ENCODE data around the gene COX6A2.
"Not testable (repeated sequence)": the region's sequence is repeated elsewhere in the genome, so short reads cannot be mapped to it uniquely, and the experiment has no call there.

Gene COX6A2

DNA sequence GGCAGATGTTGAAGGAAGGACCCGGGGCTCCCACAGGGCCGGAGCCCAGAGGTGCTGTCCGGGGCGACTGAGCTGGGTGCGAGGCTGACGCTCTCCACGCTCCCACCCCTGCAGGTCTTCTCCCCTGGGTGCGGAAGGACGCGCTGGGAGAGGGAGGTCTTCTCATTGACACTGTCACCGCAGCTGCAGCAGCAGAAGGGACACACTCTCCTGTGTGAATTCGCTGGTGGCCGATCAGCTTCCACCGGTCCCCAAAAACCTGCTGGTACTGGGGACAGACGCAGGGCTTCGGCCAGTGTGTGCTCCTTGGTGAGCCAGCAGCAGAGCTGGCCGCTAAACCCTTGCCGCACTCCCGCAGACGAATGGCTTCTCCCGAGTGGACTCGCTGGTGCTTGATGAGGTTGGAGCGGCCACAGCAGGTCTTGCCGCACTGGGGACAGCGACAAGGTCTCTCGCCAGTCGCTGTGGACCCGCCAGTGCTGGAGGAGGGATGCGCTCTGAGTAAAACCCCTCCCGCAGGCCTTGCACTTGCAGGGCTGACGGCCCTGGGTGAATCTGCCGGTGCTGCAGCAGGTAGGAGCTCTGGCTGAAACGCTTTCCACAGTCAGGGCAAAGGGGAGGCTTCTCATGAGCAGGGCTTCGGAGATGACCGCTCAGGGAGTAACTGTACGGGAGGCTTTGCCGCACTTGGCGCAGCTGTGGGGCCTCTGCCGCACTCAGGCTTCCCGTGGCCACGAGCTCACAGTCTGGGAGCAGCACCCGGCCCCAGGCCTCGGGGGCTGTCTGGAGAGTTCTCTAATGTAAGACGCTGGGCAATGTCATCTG is 8.3 kb upstream of the COX6A2 start:
- no peak for DNase-seq

DNA sequence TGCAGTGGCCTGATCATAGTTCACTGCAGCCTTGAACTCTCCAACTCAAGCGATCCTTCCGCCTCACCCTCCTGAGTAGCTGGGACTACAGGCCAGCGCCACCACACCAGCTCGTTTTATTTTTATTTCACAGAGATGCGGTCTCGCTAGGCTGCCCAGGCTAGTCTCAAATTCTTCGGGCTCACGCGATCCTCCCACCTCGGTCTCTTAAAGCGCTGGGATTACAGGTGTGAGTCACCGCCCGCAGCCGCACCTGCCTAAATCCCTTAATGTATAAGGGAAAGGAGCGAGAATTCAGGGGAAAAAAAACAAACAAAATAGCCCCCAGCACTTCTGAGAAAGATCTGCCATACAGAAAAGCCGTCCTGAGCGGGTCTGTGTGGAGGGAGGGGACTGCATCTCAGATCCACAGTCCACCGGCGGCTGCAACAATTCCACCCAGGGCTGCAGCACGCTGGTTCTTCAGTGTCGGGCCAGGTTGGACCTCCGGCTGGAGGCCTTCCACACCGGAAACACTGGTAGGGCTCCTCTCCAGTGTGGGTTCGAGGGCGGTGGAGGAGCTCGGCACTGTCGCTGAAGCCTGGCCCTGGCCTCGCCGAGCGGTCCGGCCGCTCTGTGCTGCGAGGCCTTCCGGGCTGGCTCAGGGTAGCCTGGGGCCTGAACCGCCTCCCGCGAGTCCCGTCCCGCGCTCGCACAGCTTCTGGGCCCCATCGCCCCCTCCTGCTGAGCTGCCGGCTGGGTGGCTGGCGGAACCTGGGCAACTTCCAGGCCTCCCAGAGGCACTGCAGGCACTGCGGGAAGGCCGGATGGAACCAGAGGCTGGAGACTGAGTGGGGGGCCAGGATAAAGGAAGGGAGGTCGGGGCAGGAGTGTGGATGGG is 7.4 kb upstream of the COX6A2 start:
- no peak for DNase-seq

DNA sequence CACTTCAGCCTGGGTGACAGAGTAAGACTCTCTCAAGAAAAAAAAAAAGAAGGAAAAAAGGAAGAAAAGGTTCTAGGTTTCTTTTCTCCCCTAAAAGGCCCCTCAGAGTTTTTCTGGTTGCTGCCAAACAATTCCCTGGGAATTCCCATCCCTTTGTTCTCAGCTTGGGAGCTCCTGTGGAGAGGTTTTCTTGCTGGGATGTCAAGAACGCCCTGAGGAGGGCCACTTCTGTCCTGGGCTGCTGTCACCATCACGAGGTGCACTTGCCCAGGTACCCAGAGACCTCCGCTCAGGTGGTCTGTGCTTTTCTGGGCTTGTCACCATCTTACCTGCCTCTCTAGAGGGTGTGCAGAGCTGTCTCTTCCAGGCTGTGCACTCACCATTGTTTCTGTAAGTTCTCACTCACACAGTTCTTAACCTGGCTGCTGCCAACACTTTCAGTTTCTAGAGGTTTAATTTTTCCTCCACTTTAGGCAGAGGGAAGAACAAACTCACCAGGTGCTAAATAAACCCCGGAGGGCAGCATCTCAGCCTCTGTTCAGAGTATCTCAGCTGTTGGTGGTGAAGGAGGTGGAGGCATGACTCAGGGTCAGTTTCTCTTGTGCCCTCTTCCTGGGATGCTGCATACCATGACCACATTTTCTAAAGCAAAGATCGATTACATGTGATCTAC is 2.4 kb upstream of the COX6A2 start:
- no peak for DNase-seq

DNA sequence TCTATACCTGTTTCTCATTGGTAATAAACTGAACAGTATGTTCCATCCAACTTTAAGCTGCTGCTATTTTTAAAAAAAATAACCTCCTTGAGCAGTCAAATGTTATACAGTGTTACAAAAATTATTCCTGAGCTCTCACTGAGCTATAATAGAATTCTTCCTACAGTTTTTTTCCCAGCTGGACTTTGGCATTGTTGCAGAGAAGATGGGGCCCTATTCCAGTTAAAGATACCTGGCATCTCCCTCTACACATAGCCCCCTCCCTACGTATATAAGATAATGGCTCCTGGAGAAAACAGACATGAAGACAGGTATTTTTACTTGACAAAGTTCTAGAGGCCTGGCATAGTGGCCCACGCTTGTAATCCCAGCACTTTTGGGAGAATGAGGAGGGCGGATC is 1.6 kb upstream of the COX6A2 start:
- DNase-seq: no peak

DNA sequence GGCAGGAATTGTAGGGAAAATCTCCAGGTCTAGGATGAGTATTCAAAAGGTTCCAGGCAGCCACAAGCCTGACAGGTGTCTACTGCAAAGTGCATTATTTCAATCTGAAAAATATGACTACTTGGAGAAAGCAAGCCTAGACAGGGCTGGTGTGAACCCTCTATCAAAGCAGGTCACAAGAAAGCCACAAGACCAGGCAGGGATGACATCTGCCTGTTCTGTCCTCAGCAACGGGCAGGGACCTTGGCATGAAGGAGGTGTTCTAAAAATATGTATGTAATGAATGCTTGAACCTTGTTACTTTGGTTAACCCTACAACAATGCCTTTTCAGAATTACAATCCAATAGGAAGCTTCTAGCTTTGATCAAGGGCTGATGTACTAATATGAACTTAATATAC is 1.2 kb upstream of the COX6A2 start:
- no peak for DNase-seq

DNA sequence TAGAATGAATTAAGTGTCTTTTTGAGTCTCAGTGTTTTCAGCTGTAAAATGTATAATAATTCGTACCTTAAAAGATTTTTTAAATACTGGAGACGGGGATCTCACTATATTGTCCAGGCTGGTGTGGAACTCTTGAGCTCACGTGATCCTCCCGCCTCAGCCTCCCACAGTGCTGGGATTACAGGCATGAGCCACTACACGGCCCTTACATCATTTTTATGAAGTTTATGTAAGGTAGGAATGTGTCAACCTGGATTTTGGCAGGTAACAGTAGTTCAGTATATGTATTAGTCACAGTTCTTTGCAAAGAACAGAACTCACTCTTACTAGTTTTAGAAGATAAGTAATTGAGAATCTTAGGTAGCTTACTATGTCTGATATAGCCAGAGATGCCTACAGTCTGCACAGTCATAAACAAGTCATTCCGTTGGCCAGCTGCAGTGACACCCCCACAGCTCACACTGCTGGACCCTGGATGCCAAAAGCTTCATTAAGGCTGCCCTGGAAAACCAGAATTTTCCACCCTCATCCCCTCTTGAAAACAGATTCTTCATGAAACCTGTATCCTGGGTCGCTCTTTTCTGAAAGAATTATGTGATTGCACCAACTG is 583 bp upstream of the COX6A2 start:
- DNase-seq: no peak

DNA sequence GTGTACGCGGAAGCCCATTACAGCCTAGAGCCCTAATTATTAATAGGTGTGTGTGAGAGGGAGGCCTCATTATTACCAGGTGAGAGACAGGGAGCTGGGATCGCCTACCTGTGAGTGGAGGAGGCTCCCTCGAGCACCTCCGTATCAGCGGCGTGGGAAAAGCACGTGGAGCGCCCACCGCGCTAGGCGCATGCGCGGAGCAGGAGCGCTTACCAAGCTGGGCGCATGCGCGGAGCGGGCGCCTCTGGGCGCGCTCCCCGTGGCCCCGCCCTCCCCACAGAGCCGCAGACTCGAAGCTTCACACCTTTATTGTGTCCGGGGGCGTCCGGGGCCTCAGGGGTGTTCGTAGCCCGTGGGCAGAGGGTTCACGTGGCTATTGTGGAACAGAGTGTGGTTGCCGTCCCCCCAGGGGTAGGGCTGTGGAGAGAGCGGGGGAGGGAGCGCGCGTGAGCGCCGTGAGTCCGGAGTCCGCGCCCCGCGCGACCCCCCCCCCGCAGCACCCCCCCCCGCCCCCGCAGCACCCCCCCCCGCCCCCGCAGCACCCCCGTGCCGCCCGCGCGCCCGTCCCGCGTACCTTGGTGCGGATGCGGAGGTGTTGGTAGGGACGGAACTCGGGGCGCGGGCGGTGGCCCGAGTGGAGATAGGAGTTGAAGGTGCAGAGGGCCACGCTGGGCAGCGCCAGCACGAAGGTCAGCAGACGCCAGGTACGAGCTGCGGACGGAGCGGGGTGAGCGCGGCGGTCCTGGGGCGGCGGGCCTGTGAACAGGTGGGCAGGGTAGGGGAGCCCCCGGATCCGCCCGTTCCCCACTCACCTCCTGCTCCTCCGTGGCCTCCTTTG is 500 bp downstream of the COX6A2 start:
- no peak for DNase-seq

DNA sequence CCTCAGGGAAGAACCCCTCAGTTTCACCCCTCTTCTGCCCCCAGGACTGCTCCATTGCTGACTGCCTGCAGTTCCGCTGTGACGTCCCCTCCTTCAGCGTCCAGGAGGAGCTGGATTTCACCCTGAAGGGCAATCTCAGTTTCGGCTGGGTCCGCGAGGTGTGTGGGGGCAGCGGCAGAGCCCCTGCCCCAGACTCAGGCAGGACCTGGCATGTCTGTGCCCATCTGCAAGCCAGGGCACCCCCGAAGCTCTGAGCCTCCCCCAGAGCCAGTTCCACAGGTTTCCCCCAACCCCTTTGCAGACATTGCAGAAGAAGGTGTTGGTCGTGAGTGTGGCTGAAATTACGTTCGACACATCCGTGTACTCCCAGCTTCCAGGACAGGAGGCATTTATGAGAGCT is 4.4 kb downstream of the COX6A2 start:
- DNase-seq: no peak

DNA sequence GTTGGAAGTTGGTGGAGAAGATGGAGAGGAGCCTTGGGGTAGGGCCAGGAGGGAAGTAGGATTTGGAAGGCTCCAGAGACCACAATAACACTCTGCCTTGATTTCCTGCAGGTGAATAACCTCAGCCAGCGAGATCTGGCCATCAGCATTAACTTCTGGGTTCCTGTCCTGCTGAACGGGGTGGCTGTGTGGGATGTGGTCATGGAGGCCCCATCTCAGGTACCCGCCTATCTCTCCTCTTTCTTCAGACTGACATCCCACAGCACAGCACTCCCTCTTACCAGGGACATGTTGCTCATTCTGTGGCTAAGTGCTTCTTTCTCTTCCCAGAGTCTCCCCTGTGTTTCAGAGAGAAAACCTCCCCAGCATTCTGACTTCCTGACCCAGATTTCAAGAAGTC is 4.9 kb downstream of the COX6A2 start:
- DNase-seq: no peak

DNA sequence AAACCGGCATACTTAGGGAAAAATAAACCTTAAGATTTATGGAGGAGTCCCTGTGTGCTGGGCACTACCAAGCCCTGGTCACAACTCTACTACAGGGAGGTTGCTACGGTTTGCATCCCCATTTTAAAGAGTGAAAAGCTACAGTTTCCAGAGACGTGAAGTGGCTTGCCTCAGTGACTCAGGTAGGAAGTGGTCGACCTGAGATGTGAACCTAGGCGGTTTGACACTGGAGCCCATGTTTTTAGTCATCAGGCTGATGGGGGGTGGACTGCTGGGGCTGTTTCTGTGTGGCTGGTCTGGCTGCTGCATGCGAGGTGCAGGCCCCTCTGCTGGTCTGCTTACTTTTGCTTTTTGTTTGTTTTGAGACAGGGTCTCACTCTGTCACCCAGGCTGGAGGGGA is 6.6 kb downstream of the COX6A2 start:
- no peak for DNase-seq

DNA sequence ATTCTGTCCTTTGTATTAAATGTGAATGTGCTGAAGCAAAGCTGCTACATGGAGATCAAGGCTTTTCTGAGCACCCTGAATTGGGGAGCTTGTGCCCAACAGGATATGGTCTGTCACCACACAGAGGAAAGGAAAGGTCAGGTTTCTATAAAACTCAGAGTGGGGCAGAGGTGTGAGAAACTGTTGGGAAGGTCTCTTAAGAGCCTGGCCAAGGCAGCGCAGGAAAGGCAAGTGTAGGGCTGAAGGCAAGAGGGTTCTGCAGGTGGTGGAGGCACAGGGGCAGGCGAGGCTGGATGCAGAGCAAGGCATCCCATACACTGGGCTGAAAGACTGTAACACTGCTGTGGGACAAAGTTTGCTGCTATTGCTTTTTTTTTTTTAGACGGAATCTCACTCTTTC is 8.1 kb downstream of the COX6A2 start:
- DNase-seq: no peak

DNA sequence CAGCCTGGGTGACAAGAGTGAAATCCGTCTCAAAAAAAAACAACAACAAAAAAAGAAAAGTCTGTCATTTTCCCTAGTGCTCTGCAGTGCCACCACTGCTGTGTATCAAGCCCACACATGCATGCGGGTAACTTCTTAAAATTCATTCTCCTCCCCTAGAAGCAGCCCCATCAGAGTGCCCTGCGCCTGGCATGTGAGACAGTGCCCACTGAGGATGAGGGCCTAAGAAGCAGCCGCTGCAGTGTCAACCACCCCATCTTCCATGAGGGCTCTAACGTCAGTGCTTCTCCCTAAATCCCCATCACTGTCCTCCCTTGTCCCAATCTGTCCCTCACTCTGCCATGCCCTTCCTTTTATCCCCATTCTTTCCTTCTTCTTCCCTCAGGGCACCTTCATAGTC is 10.2 kb downstream of the COX6A2 start:
- DNase-seq: no peak

DNA sequence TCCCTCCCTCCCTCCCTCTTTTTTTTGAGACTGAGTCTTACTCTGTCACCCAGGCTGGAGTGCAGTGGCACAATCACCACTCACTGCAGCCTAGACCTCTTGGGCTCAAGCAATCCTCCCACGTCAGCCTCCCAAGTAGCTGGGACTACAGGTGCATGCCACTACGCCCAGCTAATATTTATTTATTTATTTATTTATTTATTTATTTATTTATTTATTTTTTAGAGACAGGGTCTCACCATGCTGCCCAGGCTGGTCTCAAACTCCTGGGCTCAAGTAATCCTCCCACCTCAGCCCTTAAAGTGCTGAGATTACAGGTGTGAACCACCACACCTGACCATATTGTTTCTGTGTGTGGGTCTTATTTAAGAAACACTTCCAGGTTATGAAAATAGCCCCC is 11.1 kb downstream of the COX6A2 start:
- not testable (repeated sequence) for DNase-seq

DNA sequence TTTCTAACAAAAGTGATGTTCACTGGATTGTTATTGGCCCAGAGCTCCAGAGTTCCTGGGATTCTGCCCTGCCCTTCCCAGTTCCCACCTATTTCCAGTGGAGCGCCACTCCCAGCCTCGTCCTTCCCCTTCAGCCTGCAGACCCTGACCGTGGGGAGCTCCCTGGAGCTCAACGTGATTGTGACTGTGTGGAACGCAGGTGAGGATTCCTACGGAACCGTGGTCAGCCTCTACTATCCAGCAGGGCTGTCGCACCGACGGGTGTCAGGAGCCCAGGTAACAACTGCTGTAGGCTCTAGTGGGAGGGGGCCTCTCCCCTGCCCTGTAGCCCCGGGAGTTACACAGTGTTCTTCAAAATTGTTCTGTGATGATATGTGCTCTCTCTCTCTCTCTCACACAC is 11.8 kb downstream of the COX6A2 start:
- DNase-seq: no peak

DNA sequence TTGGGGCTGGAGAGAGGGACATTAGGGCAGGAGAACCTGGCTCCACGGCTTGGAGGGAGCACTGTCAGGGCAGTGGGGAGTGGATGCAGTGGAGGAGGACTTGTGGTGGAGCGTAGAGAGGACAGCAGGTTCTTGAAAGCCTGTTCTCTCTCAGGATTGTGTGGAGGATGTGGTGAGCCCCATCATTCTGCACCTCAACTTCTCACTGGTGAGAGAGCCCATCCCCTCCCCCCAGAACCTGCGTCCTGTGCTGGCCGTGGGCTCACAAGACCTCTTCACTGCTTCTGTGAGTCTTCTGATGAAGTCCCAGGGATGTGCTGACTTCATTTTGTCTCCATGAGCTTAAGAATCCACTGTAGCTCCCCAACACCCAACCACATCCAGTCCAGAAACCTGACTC is 13.5 kb downstream of the COX6A2 start:
- no peak for DNase-seq

DNA sequence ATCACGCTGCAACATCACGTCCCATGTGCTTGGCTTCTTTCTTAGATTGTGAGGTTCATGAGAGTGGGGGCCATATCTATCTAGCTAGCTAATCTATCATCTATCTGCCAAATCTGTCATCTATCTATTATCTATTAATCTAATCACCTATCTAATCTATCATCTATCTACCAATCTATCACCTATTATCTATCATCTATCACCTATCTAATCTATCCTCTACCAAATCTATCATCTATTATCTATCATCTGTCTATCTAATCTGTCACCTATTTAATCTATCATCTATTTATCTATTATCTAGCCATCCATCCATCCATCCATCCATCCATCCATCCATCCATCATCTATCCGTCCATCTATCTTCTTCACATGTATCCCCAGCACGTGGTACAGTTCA is 14.2 kb downstream of the COX6A2 start:
- DNase-seq: no peak

DNA sequence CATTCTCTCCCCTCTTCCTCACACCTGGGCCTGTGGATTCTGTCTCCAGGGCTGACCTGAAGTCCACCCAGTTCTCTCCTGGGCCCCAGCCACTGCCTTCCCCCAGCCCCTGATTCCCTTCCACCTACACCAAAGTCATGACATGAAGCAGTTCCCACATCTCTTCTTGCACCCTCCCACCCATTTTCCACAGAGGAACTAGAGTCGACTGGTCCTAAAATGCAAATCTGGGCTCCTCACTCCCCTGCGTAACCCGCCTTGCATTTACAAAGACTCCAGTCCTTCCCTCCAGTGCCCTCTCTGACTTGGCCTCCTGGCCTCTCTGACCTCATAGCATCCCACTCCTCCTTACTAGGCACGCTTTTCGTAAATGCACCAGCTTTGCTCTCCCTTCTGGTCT is 14.8 kb downstream of the COX6A2 start:
- no peak for DNase-seq

DNA sequence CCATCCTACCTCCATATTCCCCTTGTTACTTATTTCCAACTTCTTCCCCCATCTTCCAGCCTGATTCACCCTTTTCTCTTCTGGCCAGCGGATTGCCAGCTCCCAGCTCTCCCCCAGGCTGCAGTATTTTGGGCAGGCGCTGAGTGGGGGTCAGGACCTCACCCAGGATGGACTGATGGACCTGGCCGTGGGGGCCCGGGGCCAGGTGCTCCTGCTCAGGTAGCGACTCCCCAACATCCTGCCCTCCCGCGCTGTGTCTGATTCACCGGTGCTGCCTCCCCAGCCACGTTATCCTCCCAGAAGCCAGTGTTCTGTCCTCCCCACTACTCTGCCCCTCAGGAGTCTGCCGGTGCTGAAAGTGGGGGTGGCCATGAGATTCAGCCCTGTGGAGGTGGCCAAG is 15.4 kb downstream of the COX6A2 start:
- DNase-seq: no peak

DNA sequence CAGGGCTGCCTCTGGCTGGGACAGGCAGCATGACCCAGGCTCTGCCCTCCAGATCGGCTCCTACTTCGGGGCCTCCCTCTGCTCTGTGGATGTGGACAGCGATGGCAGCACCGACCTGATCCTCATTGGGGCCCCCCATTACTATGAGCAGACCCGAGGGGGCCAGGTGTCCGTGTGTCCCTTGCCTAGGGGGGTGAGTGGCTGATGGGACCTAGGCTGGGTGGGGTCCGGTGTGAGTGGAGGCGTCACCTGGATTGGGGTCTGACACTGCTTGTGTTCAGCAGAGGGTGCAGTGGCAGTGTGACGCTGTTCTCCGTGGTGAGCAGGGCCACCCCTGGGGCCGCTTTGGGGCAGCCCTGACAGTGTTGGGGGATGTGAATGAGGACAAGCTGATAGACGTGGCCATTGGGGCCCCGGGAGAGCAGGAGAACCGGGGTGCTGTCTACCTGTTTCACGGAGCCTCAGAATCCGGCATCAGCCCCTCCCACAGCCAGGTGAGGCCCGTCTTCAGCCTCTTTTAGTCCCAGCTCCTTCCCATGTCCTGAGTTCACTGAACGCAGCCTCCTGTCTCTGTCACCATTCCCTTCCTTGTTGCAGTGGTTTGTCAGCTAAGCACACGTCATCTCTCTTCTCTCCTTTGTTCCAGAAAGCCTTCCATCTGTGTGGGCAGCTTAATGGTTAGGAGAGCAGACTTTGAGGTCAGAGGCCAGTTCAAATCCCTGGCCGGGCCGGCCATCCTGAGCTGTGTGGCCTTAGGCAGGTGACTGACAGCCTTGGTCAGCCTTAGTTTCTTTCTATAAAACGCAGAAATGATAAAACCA is 16.9 kb downstream of the COX6A2 start:
- DNase-seq: no peak

DNA sequence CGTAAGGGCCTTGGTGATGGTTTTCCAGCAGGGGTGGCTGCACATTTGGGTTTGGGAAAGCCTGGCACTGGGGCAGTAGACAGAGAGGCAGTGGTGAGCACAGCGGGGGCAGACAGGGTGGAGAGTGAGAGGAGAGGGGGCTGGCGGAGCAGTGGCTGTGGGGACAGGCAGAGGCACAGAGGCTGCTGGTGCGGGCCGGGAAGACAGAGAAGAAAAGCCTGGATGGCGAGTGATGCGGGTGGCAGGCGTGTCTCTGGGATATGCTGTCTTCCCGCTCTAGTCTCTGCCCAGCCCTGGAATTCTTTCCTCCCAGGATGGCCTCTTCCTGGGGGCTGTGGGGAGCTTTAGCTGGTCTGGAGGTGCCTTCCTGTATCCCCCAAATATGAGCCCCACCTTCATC is 18.1 kb downstream of the COX6A2 start:
- DNase-seq: no peak

DNA sequence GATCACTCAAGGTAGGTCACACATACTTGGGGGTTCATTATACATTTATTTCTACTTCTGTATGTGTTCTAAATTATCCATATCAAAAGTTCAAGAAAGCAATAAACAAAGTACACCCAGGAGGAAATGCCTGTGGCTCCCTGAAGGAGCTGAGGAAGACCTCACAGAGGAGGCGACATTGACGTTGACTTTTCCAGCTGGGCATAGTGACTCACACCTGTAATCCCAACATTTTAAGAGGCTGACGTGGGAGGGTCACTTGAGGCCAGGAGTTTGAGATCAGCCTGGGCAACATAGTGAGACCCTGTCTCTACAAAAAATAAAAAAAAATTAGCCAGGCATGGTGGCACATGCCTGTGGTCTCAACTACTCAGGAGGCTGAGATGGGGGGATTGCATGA is 18.7 kb downstream of the COX6A2 start:
- DNase-seq: no peak

Measured in cerebellar nuclear complex (tissue), 1 donor.